ENCODE measurements around the gene DSCAM. TPM values are rescaled to one million over a fixed set of nuclear protein-coding genes. Genes with fewer than 3 reads are reported as not detected.

Gene DSCAM
- total RNA-seq, 1 donor from 2014 or later, result 0.21 TPM

- H3K27ac Mint-ChIP-seq (ENCODE audit: unreplicated experiment), result no peak overlapping the region
- TF ChIP-seq, protein P1, sequence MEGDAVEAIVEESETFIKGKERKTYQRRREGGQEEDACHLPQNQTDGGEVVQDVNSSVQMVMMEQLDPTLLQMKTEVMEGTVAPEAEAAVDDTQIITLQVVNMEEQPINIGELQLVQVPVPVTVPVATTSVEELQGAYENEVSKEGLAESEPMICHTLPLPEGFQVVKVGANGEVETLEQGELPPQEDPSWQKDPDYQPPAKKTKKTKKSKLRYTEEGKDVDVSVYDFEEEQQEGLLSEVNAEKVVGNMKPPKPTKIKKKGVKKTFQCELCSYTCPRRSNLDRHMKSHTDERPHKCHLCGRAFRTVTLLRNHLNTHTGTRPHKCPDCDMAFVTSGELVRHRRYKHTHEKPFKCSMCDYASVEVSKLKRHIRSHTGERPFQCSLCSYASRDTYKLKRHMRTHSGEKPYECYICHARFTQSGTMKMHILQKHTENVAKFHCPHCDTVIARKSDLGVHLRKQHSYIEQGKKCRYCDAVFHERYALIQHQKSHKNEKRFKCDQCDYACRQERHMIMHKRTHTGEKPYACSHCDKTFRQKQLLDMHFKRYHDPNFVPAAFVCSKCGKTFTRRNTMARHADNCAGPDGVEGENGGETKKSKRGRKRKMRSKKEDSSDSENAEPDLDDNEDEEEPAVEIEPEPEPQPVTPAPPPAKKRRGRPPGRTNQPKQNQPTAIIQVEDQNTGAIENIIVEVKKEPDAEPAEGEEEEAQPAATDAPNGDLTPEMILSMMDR (IDR thresholded peaks at IDR 0.05; ENCODE audit: unreplicated experiment), result no peak
- H3K4me3 Mint-ChIP-seq (ENCODE audit: unreplicated experiment), result no peak overlapping the region
- H3K9me3 Mint-ChIP-seq (ENCODE audit: unreplicated experiment), result peaks cover 4% of the 10 kb centered on the region
- H3K27me3 Mint-ChIP-seq (ENCODE audit: unreplicated experiment), result no peaks in the 10 kb centered on the region
- no peaks in the 10 kb centered on the region for H3K36me3 Mint-ChIP-seq (ENCODE audit: low read depth, unreplicated experiment)
- no peaks in the 10 kb centered on the region for H3K4me1 Mint-ChIP-seq (ENCODE audit: unreplicated experiment)
- no peak for DNase-seq (ENCODE audit: low spot score)
Observed at GRCh38 chr21:40340357-40340756, 506.6 kb downstream of the DSCAM start.

- Mint-ChIP-seq H3K4me1 (ENCODE audit: unreplicated experiment) (no peaks in the 10 kb centered on the region), H3K27me3 (ENCODE audit: unreplicated experiment) (no peaks in the 10 kb centered on the region), H3K36me3 (ENCODE audit: low read depth, unreplicated experiment) (no peaks in the 10 kb centered on the region), H3K4me3 (ENCODE audit: unreplicated experiment) (no peak overlapping the region), H3K27ac (ENCODE audit: unreplicated experiment) (no peak overlapping the region), H3K9me3 (ENCODE audit: unreplicated experiment) (peaks cover 10% of the 10 kb centered on the region)
- no peak for DNase-seq (ENCODE audit: low spot score)
- TF ChIP-seq, protein P1 (IDR thresholded peaks at IDR 0.05; ENCODE audit: unreplicated experiment), result no peak
Observed at GRCh38 chr21:40339050-40339449, 507.9 kb downstream of the DSCAM start.

DNA sequence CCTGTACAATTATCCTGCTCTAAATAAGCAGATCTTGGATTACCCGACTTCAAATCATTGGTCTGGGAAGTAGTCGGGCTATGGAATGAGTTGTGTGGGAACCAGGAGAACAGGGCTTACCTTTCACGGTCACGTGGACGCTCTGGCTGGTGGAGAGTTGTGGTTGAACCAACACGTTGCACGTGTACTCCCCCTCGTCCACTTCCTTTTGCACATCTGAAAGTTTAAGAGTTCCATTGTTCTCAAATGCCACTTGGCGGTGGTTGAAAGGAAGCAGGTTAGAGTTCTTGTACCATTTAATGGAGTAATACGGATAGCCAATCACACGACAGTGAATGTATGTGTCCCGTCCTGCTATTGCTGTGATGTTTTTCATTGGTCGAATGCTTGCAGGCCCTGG lies 509.0 kb downstream of the DSCAM start:
- no peak overlapping the region for H3K27ac Mint-ChIP-seq (ENCODE audit: unreplicated experiment)
- TF ChIP-seq, protein P1 (IDR thresholded peaks at IDR 0.05; ENCODE audit: unreplicated experiment), result no peak

DNA sequence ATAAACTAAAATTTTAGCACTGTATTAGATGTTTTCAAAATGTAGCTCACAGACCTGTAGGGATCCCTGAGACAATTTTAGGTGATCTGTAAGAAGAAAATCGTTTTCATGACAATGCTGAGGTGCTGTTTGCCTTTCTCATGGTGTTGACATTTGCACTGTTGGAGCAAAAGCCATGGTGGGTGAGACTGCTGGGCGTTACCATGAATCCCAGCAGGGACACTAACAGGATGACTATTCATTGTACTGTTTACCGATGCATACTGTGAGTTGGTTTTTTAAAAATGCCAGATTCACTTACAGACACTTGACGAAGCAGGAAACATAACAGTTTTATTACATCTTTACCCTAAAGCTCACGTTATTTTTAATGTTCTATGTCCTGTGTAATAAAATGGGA lies 511.3 kb downstream of the DSCAM start:
- Mint-ChIP-seq H3K9me3 (ENCODE audit: unreplicated experiment) (peaks cover 21% of the 10 kb centered on the region), H3K4me1 (ENCODE audit: unreplicated experiment) (no peaks in the 10 kb centered on the region), H3K27me3 (ENCODE audit: unreplicated experiment) (no peaks in the 10 kb centered on the region), H3K36me3 (ENCODE audit: low read depth, unreplicated experiment) (no peaks in the 10 kb centered on the region), H3K4me3 (ENCODE audit: unreplicated experiment) (no peak overlapping the region), H3K27ac (ENCODE audit: unreplicated experiment) (no peak overlapping the region)
- TF ChIP-seq, protein P1 (IDR thresholded peaks at IDR 0.05; ENCODE audit: unreplicated experiment), result no peak
- no peak for DNase-seq (ENCODE audit: low spot score)

More for the DNA sequence above, 509.0 kb downstream of the DSCAM start:
- no peak for DNase-seq (ENCODE audit: low spot score)
- no peak overlapping the region for H3K4me3 Mint-ChIP-seq (ENCODE audit: unreplicated experiment)
- H3K36me3 Mint-ChIP-seq (ENCODE audit: low read depth, unreplicated experiment), result no peaks in the 10 kb centered on the region
- no peaks in the 10 kb centered on the region for H3K27me3 Mint-ChIP-seq (ENCODE audit: unreplicated experiment)
- no peaks in the 10 kb centered on the region for H3K4me1 Mint-ChIP-seq (ENCODE audit: unreplicated experiment)
- H3K9me3 Mint-ChIP-seq (ENCODE audit: unreplicated experiment), result peaks cover 14% of the 10 kb centered on the region

DNA sequence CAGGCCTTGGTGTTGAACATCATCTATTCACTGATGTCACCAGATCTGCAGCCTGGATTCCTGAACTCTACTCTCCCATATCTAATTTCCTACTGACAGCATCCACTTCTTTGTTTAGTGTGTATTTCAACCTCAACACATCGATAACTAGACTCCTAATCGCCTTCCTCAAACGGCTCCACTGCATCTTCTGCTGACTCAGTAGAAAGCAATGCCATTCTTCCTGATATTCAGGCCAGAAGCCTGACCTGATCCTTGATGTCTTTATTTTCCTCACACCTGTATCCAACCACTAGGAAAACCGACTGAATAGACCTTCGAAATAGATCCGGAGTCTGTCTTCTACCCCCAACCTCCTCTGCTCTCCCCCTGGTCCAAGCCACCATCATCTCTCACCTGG lies 512.8 kb downstream of the DSCAM start:
- TF ChIP-seq, protein P1 (IDR thresholded peaks at IDR 0.05; ENCODE audit: unreplicated experiment), result no peak
- Mint-ChIP-seq H3K4me1 (ENCODE audit: unreplicated experiment) (no peaks in the 10 kb centered on the region), H3K9me3 (ENCODE audit: unreplicated experiment) (peaks cover 21% of the 10 kb centered on the region), H3K27ac (ENCODE audit: unreplicated experiment) (no peak overlapping the region), H3K36me3 (ENCODE audit: low read depth, unreplicated experiment) (no peaks in the 10 kb centered on the region), H3K4me3 (ENCODE audit: unreplicated experiment) (no peak overlapping the region), H3K27me3 (ENCODE audit: unreplicated experiment) (no peaks in the 10 kb centered on the region)
- no peak for DNase-seq (ENCODE audit: low spot score)

Measured in endothelial cell (in vitro differentiated cells).